HS-5 (cell line): ENCODE measurements around the gene ROPN1L.

Experiments used
- DNase-seq: peaks from one replicate; pipeline ENCODE4 v3.0.0-alpha.2; 2012; ENCODE audit warnings: low read depth

The ROPN1L gene

GRCh38 chr5:10459080-10460055 is 17.7 kb downstream of the ROPN1L start:
- no peak for DNase-seq

DNA sequence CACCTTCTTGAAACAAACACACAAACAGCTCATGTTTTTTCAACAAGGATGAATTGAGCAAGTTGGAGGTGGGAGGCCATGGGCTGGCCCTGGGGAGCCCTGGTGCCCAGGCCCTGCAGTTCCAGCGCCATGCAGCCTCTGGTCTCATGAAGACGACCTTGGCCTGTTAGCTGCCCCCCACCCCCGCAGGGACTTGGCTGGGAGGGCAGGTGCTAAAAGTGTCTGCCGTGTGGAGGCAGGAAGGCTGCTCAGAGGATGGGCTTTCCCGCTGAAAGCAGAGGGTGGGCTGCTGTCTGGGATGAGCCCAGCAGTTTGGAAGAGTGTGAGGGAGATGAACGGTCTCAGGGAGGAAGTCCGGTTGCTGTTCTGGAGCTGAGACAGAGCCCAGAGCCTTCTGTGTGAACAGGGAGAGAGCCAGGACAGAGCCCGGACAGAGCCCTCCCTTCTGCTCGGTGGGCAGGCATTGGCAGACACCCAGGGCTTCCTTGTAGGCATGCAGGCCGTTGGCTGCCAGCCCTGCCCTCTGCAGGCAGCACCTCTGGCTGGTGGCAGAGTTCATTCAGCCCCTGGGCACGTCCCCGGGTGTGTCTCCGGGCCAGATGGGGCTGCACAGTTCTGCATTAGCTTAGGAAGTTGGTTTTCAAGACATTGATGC is 18.7 kb downstream of the ROPN1L start:
- DNase-seq, result no peak

DNA sequence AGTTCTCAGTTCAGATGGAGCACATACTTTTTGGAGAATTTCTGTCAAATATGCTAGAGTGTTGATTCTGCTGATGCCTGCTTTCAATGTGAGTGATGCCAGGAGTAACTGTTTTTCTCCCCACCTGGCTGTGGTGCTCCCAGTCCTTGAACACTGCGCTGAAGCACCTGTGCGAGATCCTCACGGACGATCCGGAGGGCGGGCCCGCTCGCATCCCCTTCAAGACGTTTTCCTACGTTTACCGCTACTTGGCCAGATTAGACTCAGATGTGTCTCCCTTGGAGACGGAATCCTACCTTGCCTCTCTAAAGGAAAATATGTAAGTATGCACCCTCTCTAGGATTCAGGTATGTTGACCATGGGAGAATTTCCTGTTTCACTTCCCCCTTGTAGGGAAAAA is 19.4 kb downstream of the ROPN1L start:
- no peak for DNase-seq

DNA sequence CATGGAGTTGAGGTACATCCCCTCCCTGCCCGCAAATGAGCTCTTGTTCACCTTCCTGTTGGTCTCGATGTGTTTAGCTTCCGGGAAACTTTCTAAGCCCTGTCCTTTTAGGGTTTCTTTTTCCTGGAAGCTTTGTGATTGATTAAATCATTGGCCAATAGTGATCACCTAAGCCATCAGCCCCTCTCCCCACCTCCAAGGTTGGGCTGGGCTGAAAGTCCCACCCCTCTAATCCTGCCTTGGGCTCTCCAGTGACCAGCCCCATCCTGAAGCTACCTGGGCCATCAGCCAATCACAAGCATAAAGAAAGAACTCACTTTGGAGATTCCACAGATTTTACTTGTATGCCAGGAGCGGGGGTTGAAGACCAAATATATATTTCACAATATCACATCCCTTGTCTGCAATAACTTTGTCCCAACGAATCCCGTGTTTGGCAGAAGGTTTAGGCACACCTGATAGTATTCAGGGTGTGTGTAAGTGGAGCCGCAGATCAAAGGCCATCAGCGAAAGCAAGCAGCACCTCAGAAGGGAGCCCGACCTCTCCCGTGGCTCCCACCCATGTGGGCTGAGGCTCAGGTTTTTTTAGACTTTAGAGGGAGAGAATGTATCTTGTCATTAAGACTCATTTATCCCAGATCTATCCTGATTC is 20.4 kb downstream of the ROPN1L start:
- DNase-seq, result no peak

DNA sequence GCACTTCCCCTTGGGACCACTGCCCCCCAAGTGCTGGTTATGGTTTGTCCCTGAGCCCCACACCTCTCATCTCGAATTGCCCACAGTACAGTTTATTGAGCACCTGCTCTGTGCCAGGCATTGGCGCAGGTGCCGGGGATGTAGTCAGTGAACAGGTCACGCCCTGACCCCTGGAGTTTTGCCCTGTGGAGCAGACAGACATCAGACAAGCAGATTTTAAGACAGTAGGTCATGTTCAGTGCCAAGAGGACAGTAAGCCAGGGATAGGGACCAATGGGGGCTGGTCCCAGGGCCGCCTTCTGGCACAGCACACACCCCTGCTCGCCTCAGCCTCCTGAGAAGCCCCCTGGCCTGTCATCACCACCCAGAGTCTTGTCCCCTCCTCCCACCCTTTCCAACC is 21.9 kb downstream of the ROPN1L start:
- DNase-seq, result no peak

DNA sequence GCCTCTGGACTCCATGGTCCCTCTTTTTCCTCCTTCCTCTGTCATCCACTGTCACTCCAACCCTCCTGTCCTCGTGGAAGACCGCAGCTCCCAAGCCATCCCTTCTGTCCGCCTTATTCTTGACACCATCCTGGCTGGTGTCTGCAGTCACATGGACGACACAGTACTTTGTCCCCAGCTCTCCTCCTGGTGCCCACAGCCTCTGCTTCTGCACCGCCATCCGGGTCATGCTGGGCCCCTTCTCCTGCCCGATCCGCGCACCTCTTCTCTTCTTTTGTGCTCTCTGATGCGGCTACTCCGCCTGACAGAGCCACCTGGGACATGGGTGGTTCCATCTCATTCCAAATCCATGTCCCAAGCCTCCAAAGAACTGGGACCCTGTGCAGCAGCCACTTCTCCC is 22.5 kb downstream of the ROPN1L start:
- DNase-seq, result no peak

DNA sequence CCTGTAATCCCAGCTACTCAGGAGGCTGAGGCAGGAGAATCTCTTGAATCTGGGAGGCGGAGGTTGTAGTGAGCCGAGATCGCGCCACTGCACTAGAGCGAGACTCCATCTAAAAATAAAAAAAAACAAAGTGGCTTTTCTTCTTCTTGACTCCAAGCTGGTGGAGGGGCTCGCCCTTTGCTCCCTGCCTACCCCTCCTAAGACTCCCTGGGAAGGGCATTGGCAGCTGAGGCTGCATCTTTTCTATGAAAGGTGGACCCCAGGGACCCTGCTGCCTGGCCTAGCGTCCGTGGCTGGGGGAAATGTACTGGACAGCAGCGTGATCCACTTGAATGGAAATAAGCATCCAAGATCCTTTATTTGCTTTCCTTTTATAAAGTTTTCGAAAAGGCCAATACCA is 24.0 kb downstream of the ROPN1L start:
- no peak for DNase-seq

DNA sequence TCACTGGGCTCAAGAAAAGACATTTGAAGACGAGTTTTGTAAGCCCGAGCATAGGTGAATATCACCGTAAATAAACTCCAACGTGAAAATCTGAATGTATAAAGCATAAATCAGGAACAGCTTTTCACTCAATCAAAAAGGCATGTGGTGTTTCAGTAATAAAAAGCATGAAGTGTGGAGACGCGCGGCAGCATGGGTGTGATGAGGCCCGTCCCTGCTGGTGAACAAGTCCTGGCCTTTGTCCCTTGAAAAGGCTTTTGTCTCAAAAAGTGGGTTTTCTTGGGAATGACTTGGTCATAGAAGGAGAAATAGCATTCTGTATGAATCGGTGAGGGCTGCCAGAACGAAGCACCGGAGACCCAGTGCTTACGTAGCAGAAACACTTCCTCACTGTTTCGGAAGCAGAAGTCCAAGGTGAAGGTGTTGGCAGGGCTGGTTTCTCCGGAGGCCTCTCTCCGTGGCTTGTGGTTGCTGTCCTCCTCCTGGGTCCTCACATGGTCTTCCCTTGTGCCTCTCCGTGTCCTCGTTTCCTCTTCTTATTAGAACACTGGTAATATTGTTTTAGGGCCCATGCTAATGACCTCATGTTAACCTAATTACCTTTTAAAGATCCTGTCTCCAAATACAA is 24.9 kb downstream of the ROPN1L start:
- no peak for DNase-seq

- no peak for DNase-seq
These were observed 25.9 kb downstream of the ROPN1L start for GRCh38 chr5:10467281-10468198.

- DNase-seq, result no peak
These were observed 26.6 kb downstream of the ROPN1L start for GRCh38 chr5:10468256-10468655.

DNA sequence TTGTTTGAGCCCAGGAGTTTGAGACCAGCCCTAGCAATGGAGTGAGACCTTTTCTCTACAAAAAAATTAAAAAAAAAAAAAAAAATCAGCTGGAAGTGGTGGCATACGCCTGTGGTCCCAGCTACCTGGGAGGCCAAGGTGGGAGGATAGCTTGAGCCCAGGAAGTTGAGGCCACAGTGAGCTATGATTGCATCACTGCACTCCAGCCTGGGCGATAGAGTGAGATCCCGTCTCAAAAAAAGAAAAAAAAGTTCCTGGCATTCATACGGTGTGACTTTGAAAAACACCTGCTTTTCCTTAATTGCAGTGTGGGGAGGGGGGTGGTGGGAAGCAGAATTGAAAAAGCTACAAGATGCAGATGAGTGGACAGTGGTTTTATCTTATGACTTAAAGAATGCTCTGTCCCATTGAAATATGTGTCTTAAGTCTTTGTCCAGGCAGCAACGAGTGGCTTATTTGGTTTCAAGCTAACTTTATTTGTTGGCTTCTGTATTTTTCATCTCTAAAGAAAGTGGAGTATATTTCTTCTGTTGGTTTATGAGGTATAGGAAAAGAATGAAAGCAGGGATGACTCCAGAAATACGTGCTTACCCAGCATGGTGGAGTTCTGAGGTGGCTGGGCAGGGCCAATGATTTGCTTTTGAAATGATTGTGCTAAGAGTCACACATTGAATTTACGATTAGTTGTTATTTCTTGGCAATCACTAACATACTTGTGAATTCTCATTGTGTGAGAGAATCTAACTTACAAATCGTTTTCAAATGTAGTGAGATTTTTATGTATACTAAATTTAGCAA is 27.8 kb downstream of the ROPN1L start:
- peak; percentile 76 for DNase-seq

DNA sequence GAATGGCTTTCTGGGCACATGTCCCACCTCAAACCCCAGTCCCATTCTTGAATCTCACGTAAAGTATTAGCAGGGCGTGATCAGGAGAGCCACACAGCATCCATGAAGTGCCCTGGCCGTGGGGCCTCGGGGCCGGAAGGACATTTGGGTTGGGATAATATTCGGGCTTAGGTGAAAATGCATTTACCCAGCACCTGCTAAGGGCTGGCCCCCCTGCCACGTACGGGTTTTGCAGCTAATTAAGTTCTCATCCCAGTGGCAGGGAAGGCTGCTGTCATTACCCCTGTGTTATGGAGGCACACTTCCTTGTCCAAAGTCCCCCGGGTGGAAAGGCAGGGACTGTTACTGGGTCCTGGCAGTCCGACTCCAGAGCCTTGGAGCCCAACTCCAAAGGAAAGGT is 29.0 kb downstream of the ROPN1L start:
- no peak for DNase-seq

- DNase-seq, result no peak
These were observed 30.0 kb downstream of the ROPN1L start for GRCh38 chr5:10471677-10472076.

- DNase-seq, result no peak
These were observed 32.9 kb downstream of the ROPN1L start for GRCh38 chr5:10474521-10475075.

DNA sequence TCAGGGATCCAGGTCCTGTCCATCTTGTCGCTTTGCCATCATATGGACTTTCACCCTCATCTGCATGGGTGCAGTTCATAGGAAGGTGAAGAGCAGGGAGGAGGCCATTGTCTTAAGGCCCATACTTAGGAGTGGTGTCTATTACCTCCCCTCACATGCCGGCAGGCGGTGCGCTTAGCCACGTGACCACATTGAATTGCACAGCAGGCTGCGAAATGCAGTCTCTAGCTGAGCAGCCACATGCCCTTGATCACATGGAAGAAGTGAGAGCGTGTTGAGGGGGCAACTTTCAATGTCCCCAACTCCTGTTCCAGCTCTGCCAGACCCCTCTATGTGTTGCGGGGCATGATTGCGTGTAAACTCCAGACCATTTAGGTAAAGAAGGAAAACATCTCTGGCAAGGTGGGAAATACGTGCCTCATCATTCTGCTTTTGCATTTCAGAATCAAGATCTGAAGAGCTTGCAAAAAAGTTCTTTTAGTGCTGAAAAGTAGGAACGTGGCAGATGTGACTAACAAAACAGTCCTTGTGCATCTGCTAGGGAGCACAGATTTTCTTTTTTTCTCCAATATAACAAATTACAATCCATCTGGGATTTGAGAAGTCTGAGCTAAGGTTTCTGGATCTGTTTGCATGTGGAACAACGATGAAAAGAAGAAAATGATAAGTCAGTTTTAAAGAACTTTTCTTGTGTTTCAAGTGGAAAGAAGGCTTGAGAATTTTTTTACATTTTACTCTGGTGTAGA is 34.4 kb downstream of the ROPN1L start:
- DNase-seq, result no peak

GRCh38 chr5:10476878-10477277 is 35.2 kb downstream of the ROPN1L start:
- DNase-seq, result no peak

DNA sequence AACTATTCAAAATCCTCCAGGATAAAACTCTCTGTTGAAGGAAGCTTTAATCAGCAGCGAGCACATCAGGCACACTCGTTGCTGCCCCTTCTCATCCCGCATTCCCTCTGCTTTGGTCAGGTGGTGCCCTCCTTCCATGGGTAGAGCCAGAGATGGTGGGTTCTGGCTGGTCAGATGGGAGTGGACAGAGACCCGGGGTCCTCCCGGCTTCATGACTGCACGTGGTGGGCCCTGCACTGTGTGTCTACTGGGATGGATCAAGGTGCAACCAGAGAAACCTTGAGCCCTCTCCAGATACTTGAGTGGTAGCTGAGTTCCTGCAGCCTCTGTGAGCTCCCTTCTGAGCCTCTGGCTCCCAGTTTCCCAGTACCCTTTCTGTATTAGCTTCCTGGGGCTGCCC is 36.3 kb downstream of the ROPN1L start:
- DNase-seq, result no peak

GRCh38 chr5:10478436-10478835 is 36.8 kb downstream of the ROPN1L start:
- peak; percentile 28 for DNase-seq

DNA sequence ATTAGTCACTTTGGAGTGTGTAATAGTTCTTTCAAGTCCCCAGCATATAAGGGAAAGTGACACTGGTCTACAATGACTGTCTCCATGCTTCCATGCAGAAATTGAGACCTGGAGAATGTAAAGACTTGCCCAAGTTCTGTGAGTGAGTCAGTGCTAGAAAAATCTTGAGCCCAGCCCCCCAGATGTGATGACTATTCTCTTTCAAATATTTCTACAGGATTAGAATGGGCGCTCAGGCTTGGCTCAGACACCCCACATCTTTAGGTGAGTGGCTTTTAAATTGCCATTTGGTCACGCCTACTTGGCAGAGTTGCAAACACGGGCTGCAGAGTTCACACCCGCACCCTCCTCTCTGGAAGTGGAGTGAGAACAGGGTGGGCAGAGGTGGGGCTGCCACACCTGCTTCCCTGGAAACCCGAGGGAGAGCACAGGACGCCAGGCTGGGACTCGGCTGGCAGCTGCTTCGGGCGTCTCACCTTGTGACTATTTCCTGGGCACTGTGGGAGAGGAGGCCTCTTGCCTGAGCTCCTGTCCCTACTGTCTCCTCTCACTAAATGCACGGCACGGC is 37.6 kb downstream of the ROPN1L start:
- DNase-seq, result peak; percentile 90
